Stimulated activated CD4-positive, alpha-beta T cell treated with anti-CD3 and anti-CD28 coated beads, Interleukin-15, amount 100 ng/mL, for 24 hours (primary cell): ENCODE measurements around the gene UBE2F.
"Not testable (repeated sequence)": the region's sequence is repeated elsewhere in the genome, so short reads cannot be mapped to it uniquely, and the experiment has no call there.

Experiments used
- DNase-seq: peaks from one replicate; pipeline ENCODE4 v3.0.0-alpha.2; 2020

UBE2F gene

GRCh38 chr2:238057696-238058575 is 91.1 kb downstream of the UBE2F start:
- DNase-seq = not testable (repeated sequence)

GRCh38 chr2:238059505-238059904 is 92.7 kb downstream of the UBE2F start:
- DNase-seq = no peak

GRCh38 chr2:238060096-238060541 is 93.3 kb downstream of the UBE2F start:
- DNase-seq = peak; percentile 20

GRCh38 chr2:238060542-238061314 is 93.9 kb downstream of the UBE2F start, which contains the start of gene SCLY:
TSS of gene SCLY (plus strand) at chr2:238061001. CDS start at chr2:238061055, 54 bp downstream.
- peak; percentile 98 for DNase-seq

- DNase-seq = peak; percentile 56
Observed at GRCh38 chr2:238061315-238062202, 94.7 kb downstream of the UBE2F start.

- no peak for DNase-seq
Observed at GRCh38 chr2:238063414-238064189, 96.8 kb downstream of the UBE2F start.

GRCh38 chr2:238064376-238064775 is 97.6 kb downstream of the UBE2F start:
- DNase-seq = peak; percentile 25

- no peak for DNase-seq
Observed at GRCh38 chr2:238065071-238065846, 98.4 kb downstream of the UBE2F start.

GRCh38 chr2:238066218-238066617 is 99.4 kb downstream of the UBE2F start:
- DNase-seq = no peak

- DNase-seq = peak; percentile 65
Observed at GRCh38 chr2:238066718-238067117, 99.9 kb downstream of the UBE2F start.

- no peak for DNase-seq
Observed at GRCh38 chr2:238067939-238068338, 101.1 kb downstream of the UBE2F start.

GRCh38 chr2:238069021-238069709 is 102.4 kb downstream of the UBE2F start:
- DNase-seq = no peak

GRCh38 chr2:238069877-238070276 is 103.1 kb downstream of the UBE2F start:
- no peak for DNase-seq

GRCh38 chr2:238075397-238075796 is 108.6 kb downstream of the UBE2F start:
- no peak for DNase-seq

GRCh38 chr2:238077292-238077691 is 110.5 kb downstream of the UBE2F start:
- no peak for DNase-seq

GRCh38 chr2:238079874-238080327 is 113.1 kb downstream of the UBE2F start:
- DNase-seq = no peak

GRCh38 chr2:238080518-238080917 is 113.7 kb downstream of the UBE2F start:
- DNase-seq = no peak

GRCh38 chr2:238081150-238081549 is 114.3 kb downstream of the UBE2F start:
- no peak for DNase-seq

GRCh38 chr2:238081561-238081960 is 114.7 kb downstream of the UBE2F start:
- no peak for DNase-seq

GRCh38 chr2:238082151-238082550 is 115.3 kb downstream of the UBE2F start:
- DNase-seq = no peak
